ENCODE measurements around the gene PLCL2.

DNA sequence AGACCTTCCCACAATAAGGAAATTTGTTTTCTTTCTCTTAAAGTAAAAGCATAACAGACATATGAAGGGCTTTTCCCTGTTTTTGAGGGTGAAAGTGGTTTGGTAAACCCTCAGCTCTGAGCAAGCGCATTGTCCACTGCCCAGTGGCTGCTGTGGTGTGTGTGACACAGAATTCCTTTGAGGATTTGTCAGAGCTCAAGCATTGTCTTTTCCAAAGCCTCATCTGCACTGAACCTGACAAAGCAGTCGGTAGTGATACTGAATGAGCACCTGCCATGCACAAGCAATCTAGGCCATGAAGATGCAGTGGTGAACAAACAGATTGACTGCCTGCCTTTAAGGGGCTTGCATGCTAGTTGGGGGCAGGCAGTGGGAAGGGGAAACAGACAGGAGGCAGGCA is 128.3 kb downstream of the PLCL2 start:
- TF ChIP-seq CTCF (IDR thresholded peaks at IDR 0.05; ENCODE audit: extremely low read depth in 1 of 2, insufficient read depth in 1 of 2, low read depth in 1 of 2, low read length in 2 of 2) (no peak), POLR2A (IDR thresholded peaks at IDR 0.05; ENCODE audit: low read depth, low read length) (no peak)
